HCEC 1CT (cell line): ENCODE results near the gene MALRD1.
A peak's percentile ranks its signal among the peaks of the same experiment; 100 is the strongest.

ENCODE experiments used
- DNase-seq: peaks from one replicate; pipeline ENCODE4 v3.0.0-alpha.2; 2017

MALRD1 gene

DNA sequence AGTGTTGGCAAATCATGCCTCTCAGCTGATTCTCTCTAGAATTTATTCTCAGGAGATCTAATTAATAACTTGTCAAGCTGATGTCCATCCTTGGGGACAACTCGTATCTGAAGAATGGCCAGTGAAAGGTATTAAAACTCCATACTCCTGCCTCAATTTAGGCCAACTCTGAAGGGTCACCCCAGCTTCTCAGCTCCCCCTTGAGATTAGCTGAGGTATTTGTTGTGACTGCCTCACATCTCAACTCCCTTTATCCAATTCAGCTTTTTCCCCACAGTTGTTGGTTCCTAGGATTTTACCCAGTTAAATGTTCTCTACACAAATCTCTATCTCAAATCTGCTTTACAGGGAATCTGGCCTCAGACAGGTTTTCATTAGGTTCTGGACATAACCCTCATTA is 182.4 kb downstream of the MALRD1 start:
- no peak for DNase-seq

DNA sequence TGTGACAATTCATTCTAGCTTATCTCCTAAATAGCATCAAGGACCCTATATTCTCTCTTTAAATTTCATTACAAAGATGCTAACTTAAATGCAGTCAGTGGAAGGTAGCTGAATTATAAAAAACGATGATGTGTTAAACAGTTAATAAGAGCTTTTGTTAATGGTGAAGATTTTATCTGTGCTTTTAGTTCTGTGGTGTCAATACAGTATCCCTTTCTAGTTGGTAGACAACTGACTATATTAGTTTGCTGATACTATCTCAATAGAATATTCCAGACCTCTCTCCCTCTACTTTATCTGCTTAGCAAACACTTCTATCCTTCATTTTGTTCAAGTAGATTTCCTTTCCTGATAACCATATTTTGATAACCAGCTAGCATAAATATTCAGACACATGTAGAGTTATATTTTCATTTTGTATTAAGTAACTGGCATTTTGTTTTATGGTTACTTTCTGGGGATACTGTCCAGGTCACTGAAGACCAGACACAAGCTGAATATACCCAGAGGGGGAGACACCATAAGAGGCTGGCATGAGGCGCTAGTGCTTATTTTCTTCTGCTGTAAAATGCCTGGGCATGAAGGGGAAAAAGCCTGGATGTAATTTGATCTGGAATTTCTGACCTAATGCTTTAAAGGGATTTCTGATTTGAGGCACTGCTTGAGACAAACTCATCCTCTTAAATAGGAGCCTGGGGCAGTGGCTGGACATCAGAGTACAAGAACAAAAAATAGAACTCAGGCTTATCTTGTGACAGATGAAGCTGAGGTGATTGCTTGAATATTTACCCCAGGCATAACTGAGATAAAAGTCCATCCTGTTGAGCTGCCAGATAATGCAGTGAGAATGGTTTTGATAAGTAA is 197.5 kb downstream of the MALRD1 start:
- DNase-seq, result no peak

DNA sequence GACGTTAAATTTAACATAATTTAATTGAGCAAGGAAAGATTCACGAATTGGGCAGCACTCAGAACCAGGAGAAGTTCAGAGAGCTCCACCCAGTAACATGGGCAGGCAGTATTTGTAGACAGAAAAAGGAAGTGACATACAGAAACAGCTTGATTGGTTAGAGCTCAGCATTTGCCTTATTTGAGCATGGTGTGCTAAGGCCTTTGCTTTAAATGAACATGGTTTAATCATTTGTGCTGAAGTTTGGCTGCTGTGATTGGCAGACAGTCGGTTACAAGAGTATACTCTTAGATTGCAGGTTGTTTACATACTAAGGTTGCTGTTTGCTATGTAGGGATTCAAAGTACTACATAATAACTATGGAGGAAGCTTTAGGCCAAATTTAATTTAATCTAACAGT is 199.2 kb downstream of the MALRD1 start:
- DNase-seq, result no peak

DNA sequence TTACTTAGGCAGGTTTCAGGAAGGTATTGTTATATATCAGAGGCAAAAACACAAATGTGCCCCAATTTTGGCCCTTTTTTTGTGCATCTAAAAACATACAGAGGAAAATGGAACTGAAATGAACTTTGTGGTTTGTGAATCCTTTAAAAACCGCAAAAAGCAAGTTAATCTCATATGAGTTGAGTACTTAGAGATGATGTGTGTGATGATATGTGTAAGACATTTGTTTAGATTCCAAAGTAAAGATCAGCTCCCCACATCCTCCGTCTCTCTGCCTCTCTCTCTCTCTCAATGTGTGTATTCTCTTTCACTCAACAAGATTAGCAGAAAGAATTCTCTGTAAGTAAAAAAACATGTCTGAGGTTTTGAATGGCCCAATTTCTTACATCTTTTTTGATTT is 201.9 kb downstream of the MALRD1 start:
- DNase-seq, result no peak

DNA sequence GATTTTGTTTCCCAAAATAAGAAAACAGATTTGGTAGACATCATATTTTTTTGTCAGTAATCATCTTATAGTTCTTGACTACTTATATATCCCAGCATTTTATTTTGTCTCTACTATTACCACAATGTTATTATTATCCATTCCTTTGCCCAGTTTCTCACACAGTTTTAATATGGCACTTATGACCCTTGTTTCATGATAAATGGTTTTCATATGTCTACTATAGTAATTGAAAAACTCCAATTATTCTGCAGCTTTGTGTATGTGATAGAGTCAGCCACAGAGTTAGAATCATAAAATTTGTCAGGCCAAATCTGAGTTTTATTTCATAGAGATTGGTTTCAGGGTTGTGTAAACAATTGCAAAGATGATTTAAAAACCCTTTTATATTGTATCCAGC is 203.9 kb downstream of the MALRD1 start:
- no peak for DNase-seq

DNA sequence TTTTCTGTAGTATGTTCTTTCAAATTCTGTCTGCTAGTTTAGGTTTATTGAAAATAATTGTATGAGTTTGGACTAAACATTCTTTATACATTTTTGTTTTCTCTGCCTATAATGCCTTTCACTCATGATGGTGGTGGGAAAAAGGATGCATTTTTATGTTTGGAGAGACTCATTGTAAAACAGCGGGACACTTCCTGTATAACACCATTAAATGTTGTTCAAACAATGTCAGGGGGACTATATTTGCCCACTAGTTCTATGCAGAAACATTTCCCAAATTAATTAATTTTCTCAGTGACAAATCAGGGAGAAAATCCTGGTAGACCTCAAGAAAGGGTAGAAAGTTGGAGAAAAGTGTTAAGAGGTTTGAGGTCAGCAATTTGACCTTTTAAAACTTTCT is 207.7 kb downstream of the MALRD1 start:
- DNase-seq, result no peak

DNA sequence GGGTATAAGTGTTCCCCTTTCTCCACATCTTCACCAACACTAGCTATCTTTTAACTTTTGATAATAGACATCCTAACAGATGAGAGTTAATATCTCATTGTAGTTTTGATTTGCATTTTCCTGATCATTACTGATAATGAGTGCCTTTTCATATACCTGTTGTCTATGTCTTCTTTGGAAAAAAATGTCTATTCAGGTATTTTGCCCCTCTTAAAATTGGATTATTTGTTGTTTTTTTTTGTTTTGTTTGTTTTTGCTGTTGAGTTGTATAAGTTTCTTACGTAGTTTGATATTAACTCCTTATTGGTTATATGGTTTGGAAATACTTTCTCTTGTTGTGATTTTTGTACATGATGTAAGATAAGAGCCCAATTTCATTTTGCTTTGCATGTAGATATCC is 214.7 kb downstream of the MALRD1 start:
- no peak for DNase-seq

DNA sequence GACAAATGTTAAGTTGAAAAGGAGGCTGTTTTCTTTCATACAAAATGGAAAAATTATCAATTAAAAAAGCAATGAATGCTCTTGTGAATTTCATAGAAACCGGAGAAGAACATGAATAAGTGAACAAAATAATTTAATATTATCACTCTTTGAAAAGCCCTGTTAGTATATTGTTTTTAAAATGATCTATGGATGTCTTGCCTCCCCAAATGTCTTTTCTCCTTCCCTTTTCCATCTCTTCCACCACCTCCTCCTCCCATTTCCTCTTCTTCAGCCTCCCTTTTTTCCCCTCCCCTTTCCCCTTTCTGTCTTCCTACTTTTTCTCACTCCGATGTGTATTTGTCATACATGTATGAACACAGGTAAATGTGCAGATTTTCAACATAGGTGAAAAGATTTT is 234.7 kb downstream of the MALRD1 start:
- DNase-seq, result no peak

DNA sequence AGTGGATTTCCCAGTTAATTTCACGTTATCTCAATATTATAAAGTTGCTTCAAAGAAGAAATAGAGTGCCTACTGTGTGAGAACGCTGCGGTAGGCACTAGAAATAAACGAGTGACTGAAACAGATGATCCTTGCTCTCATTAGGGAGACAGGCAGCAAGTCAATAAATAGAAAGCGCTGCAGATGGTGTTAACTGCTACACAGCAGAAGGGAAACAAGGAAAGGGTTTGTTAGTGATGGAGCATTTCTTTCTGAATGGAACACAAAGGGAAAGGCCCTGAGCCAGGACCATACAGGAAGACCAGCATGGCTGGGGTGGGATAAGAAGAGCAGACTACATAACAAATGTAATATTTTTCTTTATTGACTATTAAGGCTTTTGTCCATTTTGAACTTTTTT is 235.2 kb downstream of the MALRD1 start:
- no peak for DNase-seq

DNA sequence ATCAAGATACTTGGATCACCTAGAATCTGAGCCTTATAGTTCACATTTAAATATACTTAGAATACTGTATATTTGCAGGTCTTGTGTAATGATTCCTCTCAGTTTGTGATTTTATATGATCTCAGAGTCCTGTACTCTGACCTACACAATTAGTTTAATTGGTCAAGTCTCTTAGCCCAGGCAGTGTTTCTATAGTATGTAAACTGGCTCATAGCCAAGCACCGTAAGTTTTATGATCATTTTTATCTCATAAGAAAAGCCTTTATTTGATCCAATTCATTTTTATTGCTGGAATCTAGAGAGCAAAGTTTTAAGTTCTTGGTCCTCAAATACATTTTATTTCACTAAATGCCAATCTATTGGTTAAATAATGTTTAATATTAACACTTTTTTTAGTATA is 242.2 kb downstream of the MALRD1 start:
- no peak for DNase-seq

DNA sequence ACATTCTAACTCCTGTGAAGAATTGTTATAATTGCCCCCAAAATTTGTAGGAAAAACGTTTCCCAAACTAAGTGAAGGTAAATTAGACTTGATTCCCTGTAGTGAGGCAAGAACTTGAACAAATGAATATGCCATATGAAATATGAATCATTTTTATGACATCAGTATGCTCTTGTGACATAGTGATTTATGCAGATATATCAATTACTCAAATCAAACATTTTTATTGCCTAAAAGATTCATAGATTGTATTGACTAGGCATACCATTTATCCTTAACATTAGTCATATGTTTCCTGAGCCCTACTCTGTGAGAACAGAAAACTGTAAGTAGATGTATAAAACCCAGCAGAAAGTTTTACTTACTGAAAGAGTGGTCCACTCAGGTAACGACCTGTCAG is 245.6 kb downstream of the MALRD1 start:
- DNase-seq, result no peak

DNA sequence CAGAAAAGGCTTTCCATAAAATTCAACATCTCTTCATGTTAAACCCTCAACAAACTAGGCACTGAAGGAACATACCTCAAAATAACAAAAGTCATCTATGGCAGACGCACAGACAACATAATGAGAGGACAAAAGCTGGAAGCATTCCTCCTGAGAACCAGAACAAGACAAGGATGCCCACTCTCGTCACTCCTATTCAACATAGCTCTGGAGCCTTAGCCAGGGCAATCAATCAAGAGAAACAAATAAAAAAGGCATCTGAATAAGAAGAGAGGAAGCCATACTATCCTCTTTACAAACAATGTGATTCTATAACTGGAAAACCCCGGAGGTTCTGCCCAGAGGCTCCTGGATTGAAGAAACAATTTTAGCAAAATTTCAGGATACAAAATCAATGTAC is 251.0 kb downstream of the MALRD1 start:
- DNase-seq, result no peak

DNA sequence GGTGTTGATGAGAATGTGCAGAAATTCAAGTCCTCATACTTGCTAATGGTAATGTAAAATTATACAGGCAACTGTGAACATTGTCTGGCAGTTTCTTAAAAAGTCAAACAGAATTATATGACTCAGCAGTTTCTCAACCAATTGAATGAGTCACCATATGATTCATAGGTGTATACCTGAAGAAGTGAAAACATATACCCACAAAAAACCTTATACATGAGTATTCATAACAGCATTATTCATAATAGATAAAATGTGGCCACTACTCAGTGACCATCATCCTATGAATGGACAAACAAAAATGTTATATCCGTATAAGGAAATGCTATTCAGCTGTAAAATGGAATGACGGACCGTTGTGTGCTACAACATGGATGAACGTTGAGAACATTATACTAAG is 253.5 kb downstream of the MALRD1 start:
- peak; percentile 45 for DNase-seq

DNA sequence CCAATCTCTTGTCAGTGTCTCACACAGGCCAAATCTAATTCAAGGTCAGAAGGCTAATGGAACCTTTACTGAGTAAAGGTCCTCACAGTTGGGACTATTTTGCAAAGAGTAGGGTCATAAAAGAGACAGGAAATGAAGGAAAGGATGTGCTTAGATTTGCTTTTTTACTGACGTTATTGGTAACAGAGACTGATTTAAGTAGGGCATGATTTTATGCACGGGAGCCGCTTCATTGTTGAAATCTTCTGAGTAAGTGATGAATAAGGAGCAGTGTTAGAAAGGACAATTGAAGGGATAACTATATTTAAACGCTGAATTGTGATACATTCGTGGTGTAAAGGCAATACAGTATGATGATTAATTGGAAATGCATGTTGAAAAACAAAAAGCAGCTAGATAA is 261.5 kb downstream of the MALRD1 start:
- no peak for DNase-seq

DNA sequence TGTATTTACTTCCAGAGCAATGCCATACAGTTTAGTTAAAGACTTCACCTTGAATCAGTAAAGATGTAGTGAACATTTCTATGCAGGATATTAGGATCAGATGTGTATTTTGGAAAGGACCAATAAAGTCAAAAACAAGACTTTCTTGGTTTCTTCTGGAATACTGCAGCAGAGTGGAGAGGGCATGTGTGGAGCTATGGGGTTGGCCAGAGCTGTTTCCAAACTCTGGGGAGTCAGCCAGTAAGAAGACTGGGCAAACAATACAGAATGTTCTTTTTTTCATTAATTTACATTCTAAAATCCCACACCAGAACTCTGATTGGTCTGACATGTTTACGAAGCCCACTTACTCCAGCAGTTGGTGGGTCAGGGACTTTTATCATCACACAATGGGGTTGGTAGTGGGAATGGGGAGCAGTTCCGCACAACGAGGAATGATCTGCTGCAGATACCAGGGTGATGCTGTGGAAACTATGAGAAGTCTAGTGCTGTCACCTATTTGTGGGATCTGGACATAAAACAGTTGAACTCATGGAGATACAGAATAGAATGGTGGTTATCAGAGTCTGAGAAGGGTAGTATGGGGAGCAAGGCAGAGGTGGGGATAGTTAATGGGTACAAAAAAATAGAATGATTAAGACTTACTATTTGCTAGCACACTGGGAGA is 267.7 kb downstream of the MALRD1 start:
- no peak for DNase-seq

DNA sequence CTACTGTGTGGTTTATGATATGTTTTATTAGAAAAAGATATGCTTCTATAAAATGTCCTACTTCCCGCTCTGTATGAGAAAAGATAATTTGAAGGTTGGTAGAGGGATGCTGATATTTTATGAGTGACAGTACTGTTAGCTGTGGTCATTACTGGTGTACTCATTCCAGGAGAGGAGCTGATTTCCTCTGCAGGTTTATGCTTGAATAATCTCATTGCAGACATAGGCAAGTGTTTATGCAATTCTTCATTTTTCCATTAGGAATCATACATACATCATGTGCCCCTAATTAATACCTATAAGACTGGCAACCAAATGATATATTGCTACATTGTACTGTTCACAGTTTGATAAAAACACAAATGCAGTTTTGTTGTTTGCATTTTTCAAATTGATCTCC is 269.4 kb downstream of the MALRD1 start:
- no peak for DNase-seq

DNA sequence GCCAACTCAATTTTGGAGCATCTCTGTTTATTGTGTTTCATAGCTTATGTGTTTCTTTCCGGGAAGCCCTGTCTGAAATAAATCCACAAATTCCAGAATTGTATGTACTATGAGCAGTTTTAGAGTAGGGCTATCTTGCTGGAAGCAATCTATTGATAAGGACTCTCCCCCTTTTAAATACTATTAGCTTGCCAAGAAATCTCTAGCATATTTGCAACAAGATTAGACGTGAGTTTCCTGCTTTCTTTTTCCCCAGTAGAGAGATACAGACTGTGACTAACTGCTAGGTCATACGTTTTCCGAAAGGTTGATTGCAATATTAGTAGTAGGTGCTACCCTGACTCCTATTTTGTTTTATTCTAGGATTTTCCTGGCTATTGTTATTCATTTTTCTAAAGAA is 277.0 kb downstream of the MALRD1 start:
- no peak for DNase-seq

DNA sequence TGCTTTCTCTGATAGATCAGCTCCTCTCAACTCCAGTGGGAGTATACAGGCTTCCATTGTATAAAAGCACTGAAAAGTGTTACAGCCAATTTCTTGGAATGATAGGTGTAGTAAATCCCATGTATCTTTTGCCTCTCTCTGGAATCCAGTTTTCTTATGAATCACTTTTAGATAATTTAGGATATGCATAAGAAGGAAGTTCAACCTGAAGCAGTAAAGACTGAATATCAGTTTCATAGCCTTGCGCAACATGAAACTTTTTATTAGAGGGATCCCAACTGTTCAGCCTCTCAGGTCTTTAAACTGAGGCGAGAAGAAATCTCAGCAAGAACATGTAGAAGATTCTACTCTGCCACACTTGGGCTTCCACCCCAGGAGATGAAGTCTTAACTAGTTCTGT is 280.0 kb downstream of the MALRD1 start:
- no peak for DNase-seq

DNA sequence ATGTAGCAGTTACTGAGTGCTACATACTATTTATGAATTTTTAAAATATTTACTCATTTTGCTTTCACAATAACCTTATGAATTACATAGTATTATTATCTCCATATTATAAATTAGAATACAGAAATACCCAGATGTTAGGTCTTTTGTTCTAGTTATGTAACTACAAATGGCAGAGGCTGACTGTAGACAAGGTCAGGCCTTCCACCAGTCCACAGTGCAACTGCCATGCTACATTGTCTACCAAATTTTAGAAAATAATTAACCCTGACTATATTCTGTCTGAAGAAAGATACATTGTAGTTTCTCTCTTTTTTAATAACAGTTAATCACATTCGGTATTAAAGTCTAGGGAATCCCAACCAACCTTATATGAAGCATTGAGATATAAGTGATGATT is 280.9 kb downstream of the MALRD1 start:
- no peak for DNase-seq

DNA sequence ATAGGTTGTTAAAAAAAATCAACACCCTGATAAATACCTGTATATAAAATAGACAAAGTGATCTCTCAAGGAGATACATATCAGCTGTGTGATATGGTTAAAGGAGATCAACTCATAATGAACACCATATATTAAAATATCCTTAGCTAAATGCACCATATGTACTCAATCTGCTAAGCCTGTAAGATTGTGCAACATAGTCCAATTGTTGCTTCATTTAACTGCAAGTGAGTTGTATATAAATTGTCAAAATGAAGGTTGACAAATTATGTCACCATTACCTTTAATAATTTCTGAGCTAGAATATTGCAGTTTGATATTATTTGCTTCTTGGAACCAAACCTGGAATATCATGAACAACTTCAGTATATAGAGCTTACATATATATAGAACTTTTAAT is 283.7 kb downstream of the MALRD1 start:
- DNase-seq, result no peak

DNA sequence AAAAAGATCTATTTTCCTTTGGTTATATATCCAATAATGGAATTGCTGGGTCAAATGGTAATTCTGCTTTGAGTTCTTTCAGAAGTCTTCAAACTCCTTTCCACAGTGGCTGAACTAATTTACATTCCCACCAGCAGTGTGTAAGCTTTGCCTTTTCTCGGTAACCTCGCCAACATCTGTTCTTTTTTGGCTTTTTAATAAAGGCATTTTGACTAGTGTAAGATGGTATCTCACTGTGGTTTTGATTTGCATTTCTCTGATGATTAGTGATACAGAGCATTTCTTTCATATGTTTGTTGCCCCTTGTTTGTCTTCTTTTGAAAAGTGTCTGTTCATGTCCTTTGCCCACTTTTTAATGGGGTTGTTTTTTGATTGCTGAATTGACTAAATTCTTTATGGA is 285.0 kb downstream of the MALRD1 start:
- no peak for DNase-seq

DNA sequence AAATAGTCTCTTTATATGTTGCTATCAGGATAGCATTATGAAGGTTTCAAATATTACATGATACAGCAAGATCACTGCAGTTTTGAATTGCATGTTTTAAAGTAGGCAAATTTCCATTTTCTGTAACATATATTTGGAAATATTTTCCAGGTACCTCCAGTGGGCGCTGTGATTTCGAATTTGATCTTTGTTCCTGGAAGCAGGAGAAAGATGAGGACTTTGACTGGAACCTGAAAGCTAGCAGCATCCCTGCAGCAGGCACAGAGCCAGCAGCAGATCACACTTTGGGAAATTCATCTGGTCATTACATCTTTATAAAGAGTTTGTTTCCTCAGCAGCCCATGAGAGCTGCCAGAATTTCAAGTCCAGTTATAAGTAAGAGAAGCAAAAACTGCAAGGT is 299.0 kb downstream of the MALRD1 start:
- no peak for DNase-seq

DNA sequence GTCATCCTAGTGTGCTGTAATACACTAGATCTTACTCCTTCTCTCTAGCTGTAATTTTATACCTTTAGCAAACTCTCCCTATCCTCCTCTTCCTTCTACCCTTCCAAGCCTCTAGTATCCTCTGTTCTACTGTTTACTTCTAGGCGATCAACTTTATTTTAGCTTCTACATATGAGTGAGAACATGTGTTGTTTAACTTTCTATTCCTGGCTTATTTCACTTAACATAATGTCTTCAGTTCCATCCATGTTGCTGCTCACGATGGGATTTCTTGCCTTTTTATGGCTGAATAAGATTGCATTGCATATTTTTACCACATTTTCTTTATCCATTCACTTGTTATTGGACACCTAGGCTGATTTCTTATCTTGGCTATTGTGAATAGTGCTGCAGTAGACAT is 318.6 kb downstream of the MALRD1 start:
- no peak for DNase-seq

DNA sequence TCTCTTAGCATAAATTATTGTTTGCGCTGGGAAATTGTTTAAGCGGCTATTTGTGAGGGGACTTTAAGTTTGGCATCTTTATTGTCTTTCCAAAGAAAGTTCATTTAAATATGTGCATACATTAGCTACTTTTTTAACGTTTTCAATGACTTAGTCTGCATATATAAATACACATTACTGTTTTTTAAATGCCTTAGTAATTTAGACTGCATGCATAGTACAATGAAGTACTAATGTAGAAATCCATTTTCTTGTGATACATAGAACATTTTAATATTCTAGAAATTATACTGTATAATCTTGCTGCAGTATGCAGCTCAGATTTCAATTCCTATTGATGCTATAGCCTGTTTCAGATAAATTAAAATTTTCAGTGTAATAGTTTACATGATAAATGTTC is 325.4 kb downstream of the MALRD1 start:
- DNase-seq, result no peak
